SU-DHL-6 (cell line): ENCODE results near the gene GNG8.

Experiments
- EZH2phosphoT487 ChIP-seq: fragments of 200-600 bp; sonication (generic), shearing (Covaris generic); conservative IDR thresholded peaks from 2 replicates; pipeline ENCODE4 v1.6.1; 2018; ENCODE audit warnings: mild to moderate bottlenecking, antibody characterized with exemption, low read length, moderate library complexity, mixed read lengths
- TF ChIP-seq, protein P1 (sequence below): fragments of 200-600 bp; sonication (generic); IDR thresholded peaks from one replicate; pipeline ENCODE4 v1.5.1; 2017; ENCODE audit warnings: antibody characterized with exemption, mild to moderate bottlenecking, low read length, moderate library complexity; ENCODE audit not compliant: insufficient read depth, poor library complexity, severe bottlenecking

DNA sequence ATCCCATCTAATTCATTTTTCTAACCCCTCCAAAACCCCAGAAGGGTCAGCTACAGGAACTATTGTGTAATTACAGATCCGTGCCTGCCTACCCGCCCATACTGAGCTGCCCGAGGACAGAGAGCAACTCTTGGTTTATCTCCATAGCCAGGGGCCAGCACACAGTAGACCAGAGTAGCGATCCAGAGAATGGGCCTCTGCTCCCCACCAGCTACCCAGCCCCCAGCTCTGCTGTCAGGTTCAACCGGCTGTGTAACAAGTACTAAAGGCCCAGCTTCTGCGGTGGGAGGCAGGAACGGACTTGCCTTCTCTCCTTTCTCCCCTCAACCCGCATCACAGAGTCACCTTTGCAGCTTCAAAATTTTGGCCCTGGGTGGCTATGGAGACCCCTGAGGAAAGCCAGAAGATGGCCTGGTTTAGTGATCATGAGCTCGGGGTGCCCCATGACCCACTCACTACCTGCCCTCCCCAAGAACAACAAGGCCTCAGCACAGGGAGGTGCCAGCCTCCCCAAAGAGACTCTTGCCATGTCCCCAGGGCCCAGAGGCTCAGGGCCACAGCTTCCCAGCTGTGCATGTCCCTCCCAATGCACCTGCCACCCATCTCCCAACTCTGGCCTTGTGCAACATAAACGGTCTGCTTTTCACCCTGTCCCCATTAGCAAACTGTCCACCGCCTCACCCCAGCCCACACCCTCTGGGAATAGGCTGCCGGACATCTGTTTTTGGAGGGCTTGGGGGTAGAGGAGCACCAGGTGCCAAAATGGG lies 29.1 kb downstream of the GNG8 start:
- TF ChIP-seq, protein P1, sequence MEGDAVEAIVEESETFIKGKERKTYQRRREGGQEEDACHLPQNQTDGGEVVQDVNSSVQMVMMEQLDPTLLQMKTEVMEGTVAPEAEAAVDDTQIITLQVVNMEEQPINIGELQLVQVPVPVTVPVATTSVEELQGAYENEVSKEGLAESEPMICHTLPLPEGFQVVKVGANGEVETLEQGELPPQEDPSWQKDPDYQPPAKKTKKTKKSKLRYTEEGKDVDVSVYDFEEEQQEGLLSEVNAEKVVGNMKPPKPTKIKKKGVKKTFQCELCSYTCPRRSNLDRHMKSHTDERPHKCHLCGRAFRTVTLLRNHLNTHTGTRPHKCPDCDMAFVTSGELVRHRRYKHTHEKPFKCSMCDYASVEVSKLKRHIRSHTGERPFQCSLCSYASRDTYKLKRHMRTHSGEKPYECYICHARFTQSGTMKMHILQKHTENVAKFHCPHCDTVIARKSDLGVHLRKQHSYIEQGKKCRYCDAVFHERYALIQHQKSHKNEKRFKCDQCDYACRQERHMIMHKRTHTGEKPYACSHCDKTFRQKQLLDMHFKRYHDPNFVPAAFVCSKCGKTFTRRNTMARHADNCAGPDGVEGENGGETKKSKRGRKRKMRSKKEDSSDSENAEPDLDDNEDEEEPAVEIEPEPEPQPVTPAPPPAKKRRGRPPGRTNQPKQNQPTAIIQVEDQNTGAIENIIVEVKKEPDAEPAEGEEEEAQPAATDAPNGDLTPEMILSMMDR = no peak
- TF ChIP-seq EZH2phosphoT487 = no peak
